Measurements from ENCODE around the gene CHD6.
A peak's percentile ranks its signal among the peaks of the same experiment; 100 is the strongest.

CHD6 gene

DNA sequence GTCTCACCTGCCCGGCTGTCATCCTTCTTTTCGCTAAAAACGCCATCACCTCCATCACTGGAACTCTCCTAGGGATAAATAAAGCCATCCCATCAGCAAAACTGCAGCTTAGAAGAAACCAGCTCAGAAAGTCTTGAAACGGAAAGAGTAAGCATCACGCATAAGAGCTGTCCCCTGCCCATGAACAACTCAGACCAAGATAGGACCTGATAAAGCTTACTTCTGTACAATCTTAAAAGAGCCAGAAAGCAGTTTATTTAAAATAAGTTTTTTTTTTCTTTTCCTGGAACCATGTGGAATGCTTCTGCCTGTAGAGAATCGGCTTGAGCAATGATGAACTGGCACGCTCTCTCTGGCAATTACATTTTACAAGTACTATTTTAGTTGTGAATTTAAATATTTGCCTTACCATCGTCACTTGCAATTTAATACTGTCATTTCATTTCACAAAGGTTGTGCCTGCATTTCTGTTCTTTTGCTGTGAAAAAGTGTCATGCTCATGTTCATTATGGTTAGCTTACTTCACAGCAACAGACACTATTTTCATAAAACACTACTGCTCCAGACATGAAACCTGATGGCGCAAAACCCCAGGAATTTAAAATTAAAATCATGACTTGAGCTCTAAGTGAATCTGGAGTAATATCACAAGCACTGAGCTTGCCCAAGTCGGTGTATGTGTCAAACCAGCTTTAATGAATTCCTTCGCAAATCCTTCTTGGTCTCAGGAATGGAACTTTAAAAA, 191.9 kb downstream of the CHD6 start:
- Histone ChIP-seq H3K4me3 (no peak overlapping the region), H3K9me3 (replicated peaks in 1 of 11) (no peaks in the 10 kb centered on the region), H3K4me1 (peaks cover 10 to 30% (median 16%) of the 10 kb centered on the region in 10 experiments; a peak in 19 of 20 replicates), H3K4me2 (no peak overlapping the region), H3K27ac (no peak overlapping the region), H3K9ac (no peak overlapping the region), H4K20me1 (no peaks in the 10 kb centered on the region), H3K27me3 (no peaks in the 10 kb centered on the region), H3K36me3 (peaks cover 92 to 100% (median 99%) of the 10 kb centered on the region in 11 experiments)
- no peak for TF ChIP-seq Cebpa-rat (IDR thresholded peaks at IDR 0.05)

DNA sequence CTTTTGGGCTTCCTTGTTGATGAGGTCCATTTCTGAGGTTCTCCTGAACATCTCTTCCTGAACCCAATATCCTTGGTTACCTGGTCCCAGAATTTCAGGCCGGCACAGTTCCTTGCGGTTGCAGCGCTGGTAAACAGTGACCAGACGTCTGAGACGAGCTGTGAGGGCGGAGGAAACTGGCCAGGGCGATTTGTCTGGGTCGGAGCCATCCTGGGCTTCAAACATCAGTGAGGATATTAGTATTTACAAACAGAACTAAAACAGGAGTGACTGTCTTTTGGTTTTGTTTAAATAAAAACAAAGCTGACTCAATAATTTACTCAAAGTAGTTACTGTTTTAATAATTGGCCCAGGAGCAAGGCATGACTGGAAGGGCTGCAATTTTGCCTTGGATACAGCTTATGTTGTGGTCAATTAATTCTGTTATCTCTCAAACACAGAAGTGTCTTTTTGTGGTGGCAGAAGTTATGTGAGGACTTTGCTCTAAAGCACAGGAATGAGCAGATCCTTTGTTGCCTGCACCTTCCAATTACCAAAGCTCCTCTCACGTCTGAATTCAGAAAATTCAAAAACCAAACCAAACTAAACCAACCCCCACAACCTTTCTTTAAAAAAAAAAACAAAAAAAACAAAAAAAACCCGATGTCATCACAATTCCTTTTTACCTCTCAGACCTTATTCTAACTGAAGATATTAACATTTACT, 192.8 kb downstream of the CHD6 start:
- no peaks in the 10 kb centered on the region for H3K9me3 ChIP-seq (replicated peaks in 1 of 11)
- H3K36me3 ChIP-seq, result peaks cover 92 to 100% (median 99%) of the 10 kb centered on the region in 11 experiments
- H3K27me3 ChIP-seq, result no peaks in the 10 kb centered on the region
- no peak for TF ChIP-seq Cebpa-rat (IDR thresholded peaks at IDR 0.05)
- H4K20me1 ChIP-seq, result no peaks in the 10 kb centered on the region
- H3K9ac ChIP-seq, result no peak overlapping the region
- no peak overlapping the region for H3K27ac ChIP-seq
- H3K4me1 ChIP-seq, result peaks cover 12 to 34% (median 19%) of the 10 kb centered on the region in 10 experiments; a peak in 19 of 20 replicates
- H3K4me2 ChIP-seq, result peak overlapping the region in 9 of 11 experiments; percentile 6 to 41 (median 25); a peak in 11 of 22 replicates
- H3K4me3 ChIP-seq, result no peak overlapping the region

DNA sequence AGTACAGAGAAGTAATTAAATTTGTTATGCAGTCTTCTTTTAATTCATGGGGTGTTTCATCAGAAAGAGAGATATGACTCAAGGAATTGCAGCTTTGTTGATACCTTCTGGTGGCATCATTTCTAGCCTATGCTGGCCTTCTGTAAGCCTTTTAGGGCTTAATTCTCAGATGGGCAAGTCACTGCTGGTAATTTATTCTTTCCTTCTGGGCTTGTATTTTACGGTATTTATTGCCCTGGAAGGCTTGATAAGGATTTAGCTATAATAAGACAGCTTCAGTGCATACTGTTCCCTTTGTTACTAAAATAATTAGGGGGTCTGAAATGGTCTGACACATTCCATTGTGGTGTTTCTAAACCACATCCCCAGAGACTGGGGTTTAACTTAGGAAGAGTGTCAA, 193.6 kb downstream of the CHD6 start:
- Histone ChIP-seq H3K9me3 (replicated peaks in 1 of 11) (no peaks in the 10 kb centered on the region), H3K9ac (no peak overlapping the region), H4K20me1 (no peaks in the 10 kb centered on the region), H3K27ac (no peak overlapping the region), H3K36me3 (peaks cover 92 to 100% (median 99%) of the 10 kb centered on the region in 11 experiments), H3K4me1 (peaks cover 12 to 34% (median 19%) of the 10 kb centered on the region in 10 experiments; a peak in 19 of 20 replicates), H3K27me3 (no peaks in the 10 kb centered on the region), H3K4me2 (peak overlapping the region in 8 of 11 experiments; percentile 6 to 41 (median 27); a peak in 10 of 22 replicates), H3K4me3 (no peak overlapping the region)
- TF ChIP-seq Cebpa-rat (IDR thresholded peaks at IDR 0.05), result no peak

DNA sequence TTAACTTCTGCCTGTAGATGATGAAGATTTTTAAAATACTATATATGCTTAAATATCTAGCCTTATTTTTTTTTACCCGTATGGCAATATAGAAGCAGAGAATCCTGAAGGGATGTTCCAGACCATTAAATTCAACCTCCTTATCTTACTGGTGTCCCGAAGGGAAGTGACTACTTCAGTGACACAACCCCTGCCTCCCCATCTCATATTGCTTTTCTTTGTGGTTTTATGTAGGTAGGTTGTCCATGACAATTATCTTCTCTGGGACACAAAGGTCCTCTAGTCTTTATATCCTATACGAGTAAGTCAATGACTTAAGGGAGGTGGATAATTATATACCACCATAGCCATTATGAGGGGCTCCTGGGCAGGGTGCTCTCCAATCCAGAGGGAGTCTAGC, 194.2 kb downstream of the CHD6 start:
- no peaks in the 10 kb centered on the region for H4K20me1 ChIP-seq
- no peaks in the 10 kb centered on the region for H3K27me3 ChIP-seq
- TF ChIP-seq Cebpa-rat (IDR thresholded peaks at IDR 0.05), result no peak
- peaks cover 92 to 100% (median 99%) of the 10 kb centered on the region in 11 experiments for H3K36me3 ChIP-seq
- no peak overlapping the region for H3K4me3 ChIP-seq
- H3K9ac ChIP-seq, result no peak overlapping the region
- H3K27ac ChIP-seq, result no peak overlapping the region
- H3K9me3 ChIP-seq (replicated peaks in 1 of 11), result no peaks in the 10 kb centered on the region
- H3K4me1 ChIP-seq, result peaks cover 9 to 34% (median 18%) of the 10 kb centered on the region in 10 experiments; a peak in 19 of 20 replicates
- no peak overlapping the region for H3K4me2 ChIP-seq

DNA sequence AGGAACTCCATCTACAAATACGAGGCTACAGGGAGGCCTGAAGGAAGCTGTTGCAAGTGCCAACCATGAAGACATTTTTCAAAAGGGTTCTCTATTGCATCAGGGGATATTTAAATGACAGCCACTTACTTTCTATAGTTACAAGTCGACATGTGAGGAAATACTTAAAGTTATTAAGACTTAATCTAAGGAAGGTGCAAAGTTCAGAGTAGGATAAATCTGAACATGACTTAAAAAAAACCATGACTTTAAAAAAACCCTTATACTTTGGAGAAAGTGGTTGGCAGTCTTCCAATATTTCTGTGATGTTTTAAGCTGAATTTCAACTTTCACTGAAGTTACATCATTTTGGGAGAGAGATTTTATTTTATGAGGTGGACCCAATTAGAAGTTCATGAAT, 195.2 kb downstream of the CHD6 start:
- H3K4me3 ChIP-seq, result no peak overlapping the region
- H3K9me3 ChIP-seq (replicated peaks in 1 of 11), result no peaks in the 10 kb centered on the region
- H4K20me1 ChIP-seq, result no peaks in the 10 kb centered on the region
- no peak overlapping the region for H3K27ac ChIP-seq
- peaks cover 0 to 25% (median 17%) of the 10 kb centered on the region in 10 experiments; a peak in 17 of 20 replicates for H3K4me1 ChIP-seq
- no peak overlapping the region for H3K9ac ChIP-seq
- no peak for TF ChIP-seq Cebpa-rat (IDR thresholded peaks at IDR 0.05)
- H3K4me2 ChIP-seq, result no peak overlapping the region
- no peaks in the 10 kb centered on the region for H3K27me3 ChIP-seq
- H3K36me3 ChIP-seq, result peaks cover 92 to 100% (median 99%) of the 10 kb centered on the region in 11 experiments

DNA sequence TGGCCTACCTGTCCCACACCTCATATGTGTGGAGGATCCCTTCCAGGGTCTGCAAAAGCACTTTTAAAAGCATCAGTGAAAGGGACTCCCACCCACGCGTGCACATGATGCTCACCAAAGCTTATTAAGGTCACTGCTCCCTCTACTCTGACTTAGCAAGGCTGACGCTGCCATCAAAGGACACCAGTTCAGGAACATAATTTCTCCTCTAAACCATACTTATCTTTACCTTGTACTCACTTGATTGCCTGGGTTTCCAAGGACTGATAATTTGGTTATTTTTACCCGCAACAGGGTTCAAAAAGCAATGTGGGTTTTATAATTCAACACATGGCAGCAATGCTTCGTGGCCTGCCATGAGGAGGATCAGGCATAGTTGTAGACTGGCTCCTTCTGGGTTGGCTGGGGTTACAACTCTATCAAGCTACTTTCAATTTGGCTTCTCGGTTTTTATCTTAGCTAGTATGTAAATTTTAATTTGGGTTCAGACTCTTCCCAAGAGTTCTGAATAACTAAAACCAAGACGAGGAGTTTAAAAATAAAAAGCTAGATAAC, 199.4 kb downstream of the CHD6 start:
- H3K27me3 ChIP-seq, result no peaks in the 10 kb centered on the region
- no peak overlapping the region for H3K4me2 ChIP-seq
- peaks cover 89 to 100% (median 99%) of the 10 kb centered on the region in 11 experiments for H3K36me3 ChIP-seq
- H4K20me1 ChIP-seq, result no peaks in the 10 kb centered on the region
- H3K4me1 ChIP-seq, result peaks cover 1 to 13% (median 9%) of the 10 kb centered on the region in 10 experiments; a peak in 16 of 20 replicates
- no peak overlapping the region for H3K9ac ChIP-seq
- no peaks in the 10 kb centered on the region for H3K9me3 ChIP-seq (replicated peaks in 1 of 11)
- TF ChIP-seq Cebpa-rat (IDR thresholded peaks at IDR 0.05), result no peak
- H3K4me3 ChIP-seq, result no peak overlapping the region
- H3K27ac ChIP-seq, result no peak overlapping the region

DNA sequence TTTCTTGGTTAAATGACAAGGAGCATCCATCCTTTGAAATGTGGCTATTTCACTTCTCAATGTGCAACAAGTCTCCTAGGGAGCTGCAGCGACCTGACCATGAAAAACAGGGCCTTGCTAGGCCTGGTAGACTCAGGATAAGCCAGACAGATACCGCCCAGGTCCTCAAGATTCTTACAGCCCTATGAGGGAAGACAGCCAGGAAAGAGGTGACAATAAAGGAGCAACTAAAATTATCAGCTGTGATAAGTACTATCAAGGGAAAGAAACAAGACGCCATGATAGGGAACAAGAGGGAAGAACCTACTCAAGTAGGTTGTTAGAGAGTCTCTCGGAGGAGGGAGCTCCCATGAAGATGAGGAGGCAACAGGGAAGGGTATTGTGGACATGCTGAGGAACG, 200.1 kb downstream of the CHD6 start:
- TF ChIP-seq Cebpa-rat (IDR thresholded peaks at IDR 0.05), result no peak
- Histone ChIP-seq H3K27me3 (no peaks in the 10 kb centered on the region), H3K36me3 (peaks cover 89 to 100% (median 99%) of the 10 kb centered on the region in 11 experiments)

DNA sequence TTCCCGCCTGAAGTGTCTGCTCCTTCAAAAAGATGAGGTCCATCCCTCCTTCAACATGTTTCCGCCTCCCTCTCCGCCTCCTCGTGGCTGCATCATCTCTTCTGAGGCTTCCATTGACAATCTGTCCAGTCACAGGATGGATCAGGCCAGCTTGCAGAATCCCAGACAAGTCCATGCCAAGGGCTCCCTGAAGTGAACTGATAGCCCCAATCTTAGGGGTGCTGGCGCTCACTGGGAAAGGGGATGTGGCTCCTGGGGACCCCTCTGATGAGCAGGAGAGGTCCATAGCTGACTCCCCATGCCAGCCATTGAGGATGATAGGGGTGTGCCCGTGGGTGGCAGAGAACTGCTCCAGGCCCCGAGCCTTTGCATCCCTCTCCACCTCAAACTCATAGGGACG, 203.0 kb downstream of the CHD6 start:
- peaks cover 13 to 31% (median 26%) of the 10 kb centered on the region in 10 experiments for H3K4me1 ChIP-seq
- H3K4me3 ChIP-seq, result no peak overlapping the region
- no peaks in the 10 kb centered on the region for H3K27me3 ChIP-seq
- H3K27ac ChIP-seq, result no peak overlapping the region
- no peak overlapping the region for H3K9ac ChIP-seq
- TF ChIP-seq Cebpa-rat (IDR thresholded peaks at IDR 0.05), result no peak
- peaks cover 85 to 100% (median 96%) of the 10 kb centered on the region in 11 experiments for H3K36me3 ChIP-seq
- H3K4me2 ChIP-seq, result no peak overlapping the region
- H3K9me3 ChIP-seq (replicated peaks in 1 of 11), result no peaks in the 10 kb centered on the region
- H4K20me1 ChIP-seq, result peaks cover 0 to 18% (median 5%) of the 10 kb centered on the region in 11 experiments; a peak in 12 of 22 replicates

More for the DNA sequence above, 200.1 kb downstream of the CHD6 start:
- peaks cover 9 to 21% (median 17%) of the 10 kb centered on the region in 10 experiments; a peak in 19 of 20 replicates for H3K4me1 ChIP-seq
- no peak overlapping the region for H3K9ac ChIP-seq
- no peak overlapping the region for H3K27ac ChIP-seq
- H3K9me3 ChIP-seq (replicated peaks in 1 of 11), result no peaks in the 10 kb centered on the region
- 0 out of 22 replicates have a peak, but pooled peaks cover 0 to 4% (median 0%) of the 10 kb centered on the region in 11 experiments for H4K20me1 ChIP-seq
- no peak overlapping the region for H3K4me3 ChIP-seq
- H3K4me2 ChIP-seq, result no peak overlapping the region

DNA sequence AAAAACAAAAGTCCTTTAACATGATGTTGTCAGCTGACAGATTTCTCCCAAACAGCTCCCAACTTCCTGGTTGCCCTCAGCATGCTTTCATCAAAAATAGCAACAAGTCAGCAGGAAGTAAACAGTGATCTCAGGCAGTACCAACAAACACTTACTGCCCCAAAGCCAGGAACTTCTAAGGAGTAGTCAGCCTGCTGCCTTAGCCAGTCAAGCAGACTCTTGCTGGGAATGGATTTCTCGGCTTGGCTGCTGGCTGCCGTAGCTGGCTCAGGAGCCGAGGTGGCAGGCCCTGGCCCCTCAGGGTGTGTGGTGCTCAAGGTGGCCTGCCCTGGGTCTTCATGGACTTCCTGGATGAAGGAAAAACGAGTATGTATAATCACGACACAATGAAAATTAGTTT, 205.0 kb downstream of the CHD6 start:
- H3K27ac ChIP-seq, result peak overlapping the region in 1 of 11 experiments; percentile 26; a peak in 2 of 22 replicates
- peaks cover 8 to 38% (median 24%) of the 10 kb centered on the region in 11 experiments; a peak in 21 of 22 replicates for H4K20me1 ChIP-seq
- no peak overlapping the region for H3K9ac ChIP-seq
- H3K4me2 ChIP-seq, result peak overlapping the region in 7 of 11 experiments; percentile 17 to 43 (median 32); a peak in 8 of 22 replicates
- H3K4me3 ChIP-seq, result no peak overlapping the region
- peaks cover 75 to 100% (median 88%) of the 10 kb centered on the region in 11 experiments for H3K36me3 ChIP-seq
- no peaks in the 10 kb centered on the region for H3K27me3 ChIP-seq
- H3K4me1 ChIP-seq, result peaks cover 28 to 47% (median 42%) of the 10 kb centered on the region in 10 experiments
- H3K9me3 ChIP-seq (replicated peaks in 1 of 11), result no peaks in the 10 kb centered on the region
- TF ChIP-seq Cebpa-rat (IDR thresholded peaks at IDR 0.05), result no peak
